H1 (cell line): ENCODE results near the gene SLC8A1.
"Not testable (repeated sequence)": the region's sequence is repeated elsewhere in the genome, so short reads cannot be mapped to it uniquely, and the experiment has no call there.

ENCODE experiments used
- BRCA1 ChIP-seq: IDR thresholded peaks from 2 replicates; pipeline ENCODE4 v1.6.1; 2012; ENCODE audit warnings: low read depth, low read length, improper control_type of control experiment
- EGR1 ChIP-seq: IDR thresholded peaks from 2 replicates; pipeline ENCODE4 v1.6.1; 2011; ENCODE audit warnings: low read depth, low read length, borderline replicate concordance
- EZH2 ChIP-seq: fragments of 200-600 bp; sonication (generic); IDR thresholded peaks from 2 replicates; pipeline ENCODE4 v1.7.1; 2012; ENCODE audit warnings: low read depth, mild to moderate bottlenecking, moderate library complexity, low read length, inconsistent platforms; ENCODE audit not compliant: severe bottlenecking
- GABPA ChIP-seq: IDR thresholded peaks from 2 replicates; pipeline ENCODE4 v1.6.1; 2011; ENCODE audit warnings: mild to moderate bottlenecking, low read length, moderate library complexity, borderline replicate concordance; ENCODE audit not compliant: insufficient read depth
- JUND ChIP-seq: IDR thresholded peaks from 2 replicates; pipeline ENCODE4 v1.6.1; 2011; ENCODE audit warnings: mild to moderate bottlenecking, improper control_type of control experiment, low read length
- KDM5A ChIP-seq: fragments of 200-600 bp; IDR thresholded peaks from 2 replicates; pipeline ENCODE4 v1.7.1; 2012; ENCODE audit warnings: mild to moderate bottlenecking, low read length, inconsistent platforms, mixed read lengths
- RAD21 ChIP-seq, 2 experiments: IDR thresholded peaks in 1 of 2; conservative IDR thresholded peaks in 1 of 2; 2 replicates each; pipeline ENCODE4 v1.6.1; 2011; ENCODE audit warnings: low read depth in 2 of 2, low read length in 2 of 2, improper control_type of control experiment in 1 of 2, inconsistent platforms in 1 of 2, mild to moderate bottlenecking in 1 of 2, moderate library complexity in 1 of 2
- RNF2 ChIP-seq: fragments of 200-900, 300-1000 bp; sonication (generic); IDR thresholded peaks from 2 replicates; pipeline ENCODE4 v1.7.1; 2016; ENCODE audit warnings: borderline replicate concordance, low read depth, mild to moderate bottlenecking, antibody characterized with exemption, low read length; ENCODE audit not compliant: poor library complexity, severe bottlenecking; ENCODE audit errors: missing control alignments
- SP1 ChIP-seq: IDR thresholded peaks from 2 replicates; pipeline ENCODE4 v1.6.1; 2011; ENCODE audit warnings: low read depth, low read length
- YY1 ChIP-seq: IDR thresholded peaks from 2 replicates; pipeline ENCODE4 v1.6.1; 2011; ENCODE audit warnings: low read depth, mild to moderate bottlenecking, low read length
- ZNF274 ChIP-seq: IDR thresholded peaks from 2 replicates; pipeline ENCODE4 v1.7.0; 2012; ENCODE audit warnings: low read length, borderline replicate concordance; ENCODE audit errors: extremely low read depth
- TF ChIP-seq, protein P1 (sequence below), 3 experiments: IDR thresholded peaks; 1 replicate in 2 of 3; 2 replicates in 1 of 3; pipeline versions ENCODE4 v1.5.1 to v1.6.1; 2011; ENCODE audit warnings: low read length in 3 of 3, mild to moderate bottlenecking in 3 of 3, inconsistent platforms in 2 of 3, low read depth in 1 of 3, moderate library complexity in 1 of 3; ENCODE audit not compliant: insufficient read depth in 1 of 3; ENCODE audit errors: control extremely low read depth in 1 of 3
- TF ChIP-seq, protein P2 (sequence below): IDR thresholded peaks from 2 replicates; pipeline ENCODE4 v1.6.1; 2012; ENCODE audit warnings: inconsistent platforms

DNA sequence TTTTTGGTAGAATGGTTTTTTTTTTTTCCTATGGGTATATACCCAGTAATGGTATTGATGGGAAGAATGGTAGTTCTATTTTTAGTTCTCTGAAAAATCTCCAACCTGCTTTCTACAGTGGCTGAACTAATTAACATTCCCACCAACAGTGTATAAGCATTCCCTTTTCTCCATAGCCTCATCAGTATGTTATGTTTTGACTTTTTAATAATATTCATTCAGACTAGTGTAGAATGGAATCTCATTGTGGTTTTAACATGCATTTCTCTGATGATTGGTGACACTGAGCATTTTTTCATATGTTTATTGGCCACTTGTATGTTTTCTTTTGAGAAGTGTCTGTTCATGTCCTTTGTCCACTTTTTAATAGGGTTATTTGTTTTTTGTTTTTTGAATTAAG lies 378.6 kb downstream of the SLC8A1 start:
- not testable (repeated sequence) for TF ChIP-seq EGR1; SP1; YY1; JUND; BRCA1; ZNF274; RNF2; GABPA; KDM5A; EZH2; RAD21 (IDR thresholded peaks at IDR 0.05 in 1 of 2, conservative IDR thresholded peaks at IDR 0.05 in 1 of 2; ENCODE audit: low read depth in 2 of 2, low read length in 2 of 2)
- TF ChIP-seq, protein P1, sequence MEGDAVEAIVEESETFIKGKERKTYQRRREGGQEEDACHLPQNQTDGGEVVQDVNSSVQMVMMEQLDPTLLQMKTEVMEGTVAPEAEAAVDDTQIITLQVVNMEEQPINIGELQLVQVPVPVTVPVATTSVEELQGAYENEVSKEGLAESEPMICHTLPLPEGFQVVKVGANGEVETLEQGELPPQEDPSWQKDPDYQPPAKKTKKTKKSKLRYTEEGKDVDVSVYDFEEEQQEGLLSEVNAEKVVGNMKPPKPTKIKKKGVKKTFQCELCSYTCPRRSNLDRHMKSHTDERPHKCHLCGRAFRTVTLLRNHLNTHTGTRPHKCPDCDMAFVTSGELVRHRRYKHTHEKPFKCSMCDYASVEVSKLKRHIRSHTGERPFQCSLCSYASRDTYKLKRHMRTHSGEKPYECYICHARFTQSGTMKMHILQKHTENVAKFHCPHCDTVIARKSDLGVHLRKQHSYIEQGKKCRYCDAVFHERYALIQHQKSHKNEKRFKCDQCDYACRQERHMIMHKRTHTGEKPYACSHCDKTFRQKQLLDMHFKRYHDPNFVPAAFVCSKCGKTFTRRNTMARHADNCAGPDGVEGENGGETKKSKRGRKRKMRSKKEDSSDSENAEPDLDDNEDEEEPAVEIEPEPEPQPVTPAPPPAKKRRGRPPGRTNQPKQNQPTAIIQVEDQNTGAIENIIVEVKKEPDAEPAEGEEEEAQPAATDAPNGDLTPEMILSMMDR (IDR thresholded peaks at IDR 0.05; ENCODE audit: control extremely low read depth in 1 of 3, insufficient read depth in 1 of 3, low read depth in 1 of 3, low read length in 3 of 3), result not testable (repeated sequence)
- TF ChIP-seq, protein P2, sequence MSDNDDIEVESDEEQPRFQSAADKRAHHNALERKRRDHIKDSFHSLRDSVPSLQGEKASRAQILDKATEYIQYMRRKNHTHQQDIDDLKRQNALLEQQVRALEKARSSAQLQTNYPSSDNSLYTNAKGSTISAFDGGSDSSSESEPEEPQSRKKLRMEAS, result not testable (repeated sequence)
